Measurements from ENCODE around the gene PLAC1. TPM values are rescaled to one million over a fixed set of nuclear protein-coding genes. Genes with fewer than 3 reads are reported as not detected.

Gene PLAC1
- total RNA-seq (2022; extraction: Qiagen RNA extraction; ENCODE audit: low read depth) = 0.41 to 1.00 TPM (median 0.71 TPM) in 5 replicates

GRCh38 chrX:134658002-134658759 is at the start of gene PLAC1:
Gene PLAC1, minus strand, starts transcription at chrX:134658471. Its CDS starts 91,789 bp downstream, at chrX:134566682.

Other genes with a start within 250 kb of the PLAC1 start
- 91.5 to 156 TPM (median 102 TPM) in 5 replicates for gene HPRT1, start 198.3 kb downstream of the PLAC1 start, total RNA-seq (2022; extraction: Qiagen RNA extraction; ENCODE audit: low read depth)
- gene PABIR2, start 138.7 kb upstream of the PLAC1 start, total RNA-seq (2022; extraction: Qiagen RNA extraction; ENCODE audit: low read depth) = 20.5 to 31.3 TPM (median 27.7 TPM) in 5 replicates